Endothelial cell (in vitro differentiated cells): ENCODE results near the gene METTL26. TPM values are rescaled to one million over a fixed set of nuclear protein-coding genes. Genes with fewer than 3 reads are reported as not detected.

Experiments used
- DNase-seq: peaks from one replicate; pipeline ENCODE4 v3.0.0; 2021; ENCODE audit warnings: low spot score
- H3K27ac Mint-ChIP-seq: one replicate; pipeline ENCODE4 v1.8.0; 2021; ENCODE audit warnings: mixed read lengths, inconsistent platforms; ENCODE audit not compliant: unreplicated experiment
- H3K27me3 Mint-ChIP-seq: one replicate; pipeline ENCODE4 v1.8.0; 2021; ENCODE audit warnings: mild to moderate bottlenecking, moderate library complexity, mixed read lengths, inconsistent platforms; ENCODE audit not compliant: unreplicated experiment
- H3K36me3 Mint-ChIP-seq: one replicate; pipeline ENCODE4 v1.8.0; 2021; ENCODE audit warnings: mild to moderate bottlenecking, low read depth, mixed read lengths, inconsistent platforms; ENCODE audit not compliant: unreplicated experiment
- H3K4me1 Mint-ChIP-seq: one replicate; pipeline ENCODE4 v1.8.0; 2021; ENCODE audit warnings: mild to moderate bottlenecking, mixed read lengths, inconsistent platforms; ENCODE audit not compliant: unreplicated experiment
- H3K4me3 Mint-ChIP-seq: one replicate; pipeline ENCODE4 v1.8.0; 2021; ENCODE audit warnings: mild to moderate bottlenecking, mixed read lengths, inconsistent platforms; ENCODE audit not compliant: unreplicated experiment
- H3K9me3 Mint-ChIP-seq: one replicate; pipeline ENCODE4 v1.8.0; 2021; ENCODE audit warnings: mixed read lengths, inconsistent platforms; ENCODE audit not compliant: unreplicated experiment
- CTCF ChIP-seq: fragments of 200-600 bp; sonication (generic); IDR thresholded peaks from one replicate; pipeline ENCODE4 v1.5.0; 2021; ENCODE audit warnings: antibody characterized with exemption; ENCODE audit not compliant: unreplicated experiment
- total RNA-seq: library from RNA; stranded (reverse); fragmentation: NEBNext Ultra II Directional; extraction: Animal tissue kit (Norgen Biotek cat#: 25700); gene quantifications from one replicate; pipeline ENCODE4 v1.2.1, GENCODE V29; 2021; ENCODE audit not compliant: unreplicated experiment

METTL26 gene
- total RNA-seq, 1 donor from 2014 or later = 48.5 TPM

- H3K36me3 Mint-ChIP-seq = peaks cover 9% of the 10 kb centered on the region
- H3K9me3 Mint-ChIP-seq = no peaks in the 10 kb centered on the region
- no peaks in the 10 kb centered on the region for H3K4me1 Mint-ChIP-seq
- DNase-seq = peak; percentile 75
- H3K4me3 Mint-ChIP-seq = no peak overlapping the region
- H3K27ac Mint-ChIP-seq = no peak overlapping the region
- TF ChIP-seq CTCF = peak; percentile 56
- peaks cover 8% of the 10 kb centered on the region for H3K27me3 Mint-ChIP-seq
Observed at GRCh38 chr16:610513-611381, 25.4 kb downstream of the METTL26 start.

- no peak overlapping the region for H3K27ac Mint-ChIP-seq
Observed at GRCh38 chr16:609984-610383, 26.1 kb downstream of the METTL26 start.

GRCh38 chr16:609316-609715 lies 26.8 kb downstream of the METTL26 start:
- Mint-ChIP-seq H3K4me1 (no peaks in the 10 kb centered on the region), H3K36me3 (peaks cover 14% of the 10 kb centered on the region), H3K27ac (no peak overlapping the region), H3K27me3 (peaks cover 8% of the 10 kb centered on the region), H3K9me3 (no peaks in the 10 kb centered on the region), H3K4me3 (no peak overlapping the region)
- no peak for TF ChIP-seq CTCF
- no peak for DNase-seq

More at GRCh38 chr16:609984-610383, 26.1 kb downstream of the METTL26 start:
- no peak for DNase-seq
- Mint-ChIP-seq H3K27me3 (peaks cover 8% of the 10 kb centered on the region), H3K9me3 (no peaks in the 10 kb centered on the region), H3K4me1 (no peaks in the 10 kb centered on the region), H3K36me3 (peaks cover 16% of the 10 kb centered on the region), H3K4me3 (no peak overlapping the region)
- no peak for TF ChIP-seq CTCF

- no peaks in the 10 kb centered on the region for H3K9me3 Mint-ChIP-seq
- no peak for TF ChIP-seq CTCF
- no peak for DNase-seq
- no peak overlapping the region for H3K4me3 Mint-ChIP-seq
- H3K36me3 Mint-ChIP-seq = peaks cover 12% of the 10 kb centered on the region
- no peak overlapping the region for H3K27ac Mint-ChIP-seq
- H3K4me1 Mint-ChIP-seq = no peaks in the 10 kb centered on the region
- peaks cover 1% of the 10 kb centered on the region for H3K27me3 Mint-ChIP-seq
Observed at GRCh38 chr16:608019-608418, 28.1 kb downstream of the METTL26 start.

- no peak overlapping the region for H3K27ac Mint-ChIP-seq
- no peaks in the 10 kb centered on the region for H3K9me3 Mint-ChIP-seq
- H3K4me1 Mint-ChIP-seq = no peaks in the 10 kb centered on the region
- no peak for DNase-seq
- peaks cover 12% of the 10 kb centered on the region for H3K36me3 Mint-ChIP-seq
- H3K27me3 Mint-ChIP-seq = peaks cover 1% of the 10 kb centered on the region
- H3K4me3 Mint-ChIP-seq = no peak overlapping the region
- TF ChIP-seq CTCF = no peak
Observed at GRCh38 chr16:606656-607307, 29.3 kb downstream of the METTL26 start.
